GM12872 (cell line): ENCODE measurements around the gene KCNJ12.

Source experiments
- TF ChIP-seq, protein P1 (sequence below): IDR thresholded peaks from 3 replicates; pipeline ENCODE4 v1.5.1; 2011; ENCODE audit warnings: low read depth, mild to moderate bottlenecking, low read length, moderate library complexity; ENCODE audit not compliant: insufficient read depth

Gene KCNJ12

DNA sequence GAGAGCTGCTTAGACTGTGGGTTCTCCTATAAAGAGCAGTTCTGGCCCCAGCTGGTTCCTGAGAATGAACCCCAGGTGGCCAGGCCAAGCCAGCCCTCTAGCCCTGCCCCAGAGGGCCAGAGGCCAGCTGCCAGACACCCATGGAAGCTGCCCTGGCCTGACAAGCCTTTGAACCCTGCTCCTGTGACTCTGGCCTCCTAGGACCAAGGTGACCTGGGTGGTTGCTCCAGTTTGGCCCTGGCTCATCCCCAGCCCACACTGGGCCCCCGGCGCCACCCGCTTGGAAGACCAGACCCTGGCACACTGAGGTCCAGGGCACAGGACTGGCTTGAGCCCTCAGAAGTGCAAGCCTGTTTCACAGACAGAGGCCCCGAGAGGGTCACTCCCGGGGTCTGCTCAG is 6.8 kb upstream of the KCNJ12 start:
- TF ChIP-seq, protein P1, sequence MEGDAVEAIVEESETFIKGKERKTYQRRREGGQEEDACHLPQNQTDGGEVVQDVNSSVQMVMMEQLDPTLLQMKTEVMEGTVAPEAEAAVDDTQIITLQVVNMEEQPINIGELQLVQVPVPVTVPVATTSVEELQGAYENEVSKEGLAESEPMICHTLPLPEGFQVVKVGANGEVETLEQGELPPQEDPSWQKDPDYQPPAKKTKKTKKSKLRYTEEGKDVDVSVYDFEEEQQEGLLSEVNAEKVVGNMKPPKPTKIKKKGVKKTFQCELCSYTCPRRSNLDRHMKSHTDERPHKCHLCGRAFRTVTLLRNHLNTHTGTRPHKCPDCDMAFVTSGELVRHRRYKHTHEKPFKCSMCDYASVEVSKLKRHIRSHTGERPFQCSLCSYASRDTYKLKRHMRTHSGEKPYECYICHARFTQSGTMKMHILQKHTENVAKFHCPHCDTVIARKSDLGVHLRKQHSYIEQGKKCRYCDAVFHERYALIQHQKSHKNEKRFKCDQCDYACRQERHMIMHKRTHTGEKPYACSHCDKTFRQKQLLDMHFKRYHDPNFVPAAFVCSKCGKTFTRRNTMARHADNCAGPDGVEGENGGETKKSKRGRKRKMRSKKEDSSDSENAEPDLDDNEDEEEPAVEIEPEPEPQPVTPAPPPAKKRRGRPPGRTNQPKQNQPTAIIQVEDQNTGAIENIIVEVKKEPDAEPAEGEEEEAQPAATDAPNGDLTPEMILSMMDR = no peak

DNA sequence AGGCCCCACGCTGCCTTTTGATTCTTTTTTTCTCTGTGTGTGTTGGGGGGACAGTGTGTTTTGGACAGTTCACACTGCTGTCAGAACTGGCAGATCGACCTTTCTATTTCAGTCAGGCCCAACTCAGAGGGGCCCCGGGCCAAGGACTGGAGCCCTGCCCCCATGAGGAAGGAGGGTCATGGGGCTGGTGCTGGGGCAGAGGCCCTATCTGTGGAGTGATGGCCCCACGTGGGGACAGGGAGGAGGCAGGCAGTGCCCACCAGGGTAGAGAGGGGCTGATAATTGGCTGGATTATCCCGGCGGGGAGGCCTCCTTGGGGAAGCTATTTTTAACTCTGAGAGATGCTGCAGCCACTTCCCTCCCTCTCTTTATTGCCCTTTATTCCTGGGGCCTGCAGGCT is 5.7 kb upstream of the KCNJ12 start:
- TF ChIP-seq, protein P1 = no peak

DNA sequence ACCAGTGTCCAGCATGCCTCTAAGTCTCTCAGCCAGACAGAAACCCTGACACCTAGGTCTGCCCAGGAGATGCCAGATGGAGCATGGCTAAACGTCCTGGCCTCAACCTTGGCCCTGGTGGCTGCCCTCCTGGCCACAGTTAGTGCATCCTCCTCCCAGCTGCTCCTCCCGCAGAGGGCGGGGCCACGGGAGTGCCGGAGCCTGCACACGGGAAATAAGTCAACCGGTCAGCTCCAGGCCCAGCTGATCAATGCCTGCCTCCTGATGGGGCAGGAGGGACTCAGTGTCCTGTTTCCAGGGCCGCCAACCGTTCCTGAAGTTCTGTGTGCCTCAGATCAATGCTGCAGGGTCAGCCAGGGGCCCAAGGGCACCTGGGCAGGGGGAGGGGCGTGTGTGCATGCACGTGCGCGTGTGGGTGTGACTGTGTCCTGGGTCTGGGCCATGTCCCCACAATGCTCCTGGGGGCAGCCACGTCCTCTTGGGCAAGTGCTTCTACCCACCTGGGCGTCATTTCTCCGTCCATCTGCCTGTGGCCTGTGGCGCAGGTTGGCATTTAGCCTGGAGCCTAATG is 4.6 kb upstream of the KCNJ12 start:
- TF ChIP-seq, protein P1 = no peak

DNA sequence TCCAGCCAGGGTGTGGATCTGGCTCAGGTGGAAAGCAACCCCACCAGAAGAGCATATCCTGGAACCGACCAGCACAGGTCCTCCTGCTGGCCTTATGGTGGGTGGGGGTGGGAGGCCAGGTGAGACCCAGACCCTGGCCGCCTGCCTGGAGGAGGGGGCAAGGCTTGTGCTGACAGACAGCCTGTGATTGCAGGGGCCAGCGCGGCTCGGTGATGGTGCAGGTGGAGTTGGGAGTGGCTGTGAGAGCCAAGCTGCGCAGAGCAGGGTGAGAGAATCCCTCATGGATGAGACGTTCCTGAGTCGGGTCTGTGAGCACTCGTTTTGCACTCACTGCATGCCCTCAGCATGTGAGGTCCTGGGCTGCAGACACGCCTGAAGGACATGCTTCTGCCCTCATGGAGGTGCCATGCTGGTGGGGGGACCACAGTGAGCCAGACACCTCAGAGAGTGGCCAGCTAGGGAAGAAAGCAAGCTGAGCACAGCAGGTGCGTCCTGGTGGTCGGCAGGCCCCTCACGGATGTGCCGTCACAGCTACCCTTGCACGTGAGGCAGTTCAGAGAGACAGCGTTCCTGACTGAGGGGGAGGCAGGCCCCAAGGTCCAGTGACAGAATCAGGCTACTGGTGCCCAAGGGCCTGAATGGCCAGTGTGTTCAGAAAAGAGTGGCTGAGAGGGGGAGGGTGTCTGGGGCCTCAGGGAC is 3.8 kb upstream of the KCNJ12 start:
- TF ChIP-seq, protein P1 = no peak

DNA sequence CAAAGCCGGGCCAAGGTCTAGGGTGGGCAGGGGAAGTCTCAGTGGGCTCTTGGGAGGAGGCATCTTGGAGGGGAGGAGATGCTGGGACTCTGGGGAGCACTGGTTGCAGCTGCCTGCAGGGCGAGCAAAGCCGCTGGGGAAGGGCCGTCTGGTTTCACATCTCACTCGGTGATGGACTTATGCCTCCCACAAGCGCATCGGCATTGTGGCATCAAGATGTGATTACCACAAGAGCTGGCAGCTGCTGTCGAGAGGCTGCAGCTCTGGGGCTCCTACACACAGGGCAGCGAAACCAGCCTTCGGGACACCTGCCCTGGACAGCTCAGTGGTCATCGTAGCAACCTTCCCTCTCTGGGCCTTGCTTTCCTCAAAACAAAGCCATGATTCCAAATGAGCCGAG is 3.1 kb upstream of the KCNJ12 start:
- TF ChIP-seq, protein P1 = no peak

DNA sequence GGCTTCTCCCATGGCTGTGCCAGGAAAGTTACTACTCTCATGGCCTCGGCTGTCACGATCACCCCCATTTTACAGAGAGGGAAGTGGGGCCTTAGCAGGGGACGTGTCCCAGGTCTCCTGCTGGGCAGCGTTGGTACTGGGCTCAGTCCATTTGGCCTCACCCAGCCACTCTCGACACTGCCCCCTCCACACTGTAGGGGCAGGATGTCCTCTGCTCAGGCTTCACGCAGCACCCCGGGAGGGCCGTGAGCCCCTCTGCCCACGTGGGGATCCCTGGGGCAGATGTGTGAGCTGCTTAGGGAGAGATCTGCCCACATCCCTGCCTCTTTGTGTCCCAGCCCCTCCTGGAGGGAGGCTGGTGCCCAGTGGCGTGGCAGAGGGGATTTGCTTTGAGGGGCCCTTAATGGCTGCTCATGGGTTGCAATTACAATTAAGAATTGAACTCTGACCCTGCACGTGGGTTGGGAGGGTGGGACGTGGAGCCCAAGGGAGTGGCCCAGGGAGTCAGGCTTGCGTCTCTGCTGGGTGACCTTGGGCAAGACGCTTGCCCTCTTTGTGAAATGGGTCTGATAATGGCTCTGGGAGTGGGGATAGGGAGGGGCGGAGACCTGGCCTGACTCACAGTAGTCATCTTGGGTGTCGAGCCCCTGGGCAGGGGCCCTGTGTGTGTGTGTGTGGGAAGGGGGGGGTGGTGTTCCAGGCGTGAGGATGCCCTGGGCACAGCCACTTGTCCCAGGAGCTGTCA is 2.3 kb upstream of the KCNJ12 start:
- TF ChIP-seq, protein P1 = no peak

DNA sequence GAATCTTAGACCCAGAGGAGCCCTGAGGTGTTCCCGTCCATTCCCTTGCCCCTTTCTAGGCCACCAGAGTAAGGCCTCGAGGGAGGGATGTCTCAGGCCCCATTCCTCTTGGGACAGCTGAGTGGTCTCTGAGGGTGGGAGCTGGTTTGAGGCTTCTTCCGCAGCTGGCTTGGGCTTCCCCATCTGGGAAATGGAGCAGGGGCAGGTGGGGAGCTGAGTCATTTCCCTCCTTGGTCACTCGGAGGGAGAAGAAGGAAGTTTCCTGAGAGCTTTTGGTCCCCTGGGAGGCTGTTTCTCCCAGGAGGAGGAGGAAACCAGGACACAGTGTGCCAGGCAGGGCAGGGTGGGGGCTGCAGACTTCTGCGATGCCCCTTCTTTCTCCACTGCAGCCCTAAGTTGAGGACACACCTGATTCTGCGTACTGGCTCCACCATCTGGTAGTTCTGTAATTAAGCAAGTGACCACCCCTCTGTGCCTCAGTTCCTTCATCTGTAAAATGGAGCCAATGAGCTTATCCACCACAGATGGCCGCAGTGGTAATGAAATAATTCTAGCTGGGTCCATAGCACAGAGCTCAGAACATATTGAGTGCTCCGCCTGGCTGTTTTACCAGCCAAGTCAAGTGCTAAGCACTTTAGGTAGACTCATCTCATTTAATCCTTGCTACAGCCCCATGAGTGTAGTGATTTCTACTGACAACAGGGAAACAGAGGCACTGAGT is 1.6 kb upstream of the KCNJ12 start:
- TF ChIP-seq, protein P1 = peak; percentile 35; the same call in 2 of the 3 replicates
